Fibroblast of villous mesenchyme (primary cell): ENCODE data around the gene PTPRU. TPM values are rescaled to one million over a fixed set of nuclear protein-coding genes. Genes with fewer than 3 reads are reported as not detected.

Experiments
- DNase-seq: peaks from one replicate; pipeline ENCODE4 v3.0.0-alpha.2; 2010; ENCODE audit warnings: low read depth
- H3K4me3 ChIP-seq: 2 replicates; pipeline ENCODE4 v1.5.1; 2011; ENCODE audit warnings: low read depth, mild to moderate bottlenecking, low read length
- CTCF ChIP-seq: IDR thresholded peaks from 2 replicates; pipeline ENCODE4 v1.5.1; 2012; ENCODE audit warnings: low read depth, mild to moderate bottlenecking, low read length; ENCODE audit not compliant: insufficient read depth
- total RNA-seq: library from RNA; depleted of rRNA; stranded (reverse); fragments of >200 nt; gene quantifications from 2 replicates; pipeline ENCODE4 v1.2.3, GENCODE V29; 2012

The PTPRU gene
- total RNA-seq, 1 donor = 6.9 TPM

- no peak overlapping the region for H3K4me3 ChIP-seq
- no peak for TF ChIP-seq CTCF
- DNase-seq = no peak
Observed at GRCh38 chr1:29317063-29317915, 81.0 kb downstream of the PTPRU start.

- no peak overlapping the region for H3K4me3 ChIP-seq
- TF ChIP-seq CTCF = no peak
- DNase-seq = no peak
Observed at GRCh38 chr1:29317916-29318530, 81.7 kb downstream of the PTPRU start.

- no peak for TF ChIP-seq CTCF
- no peak for DNase-seq
- H3K4me3 ChIP-seq = no peak overlapping the region
Observed at GRCh38 chr1:29318724-29319123, 82.4 kb downstream of the PTPRU start.

GRCh38 chr1:29319300-29320110 is 83.2 kb downstream of the PTPRU start:
- TF ChIP-seq CTCF = no peak
- no peak for DNase-seq

GRCh38 chr1:29320156-29320940 is 84.0 kb downstream of the PTPRU start:
- TF ChIP-seq CTCF = no peak
- no peak overlapping the region for H3K4me3 ChIP-seq
- no peak for DNase-seq

More at GRCh38 chr1:29319300-29320110, 83.2 kb downstream of the PTPRU start:
- H3K4me3 ChIP-seq = no peak overlapping the region

- TF ChIP-seq CTCF = no peak
- H3K4me3 ChIP-seq = no peak overlapping the region
- no peak for DNase-seq
Observed at GRCh38 chr1:29321176-29321575, 84.9 kb downstream of the PTPRU start.
